Neural progenitor cell (in vitro differentiated cells): ENCODE data around the gene RBM15. TPM values are rescaled to one million over a fixed set of nuclear protein-coding genes. Genes with fewer than 3 reads are reported as not detected.

Experiments used
- DNase-seq: peaks from one replicate; pipeline ENCODE4 v3.0.0-alpha.2; 2016; ENCODE audit warnings: low spot score
- H2AFZ ChIP-seq: fragments of 200-600 bp; sonication (generic); replicated peaks from 2 replicates; pipeline ENCODE4 v1.6.1; 2016; ENCODE audit warnings: antibody characterized with exemption
- H3F3A ChIP-seq: fragments of 200-600 bp; sonication (generic); 2 replicates; pipeline ENCODE4 v1.6.1; 2016; ENCODE audit warnings: antibody characterized with exemption, low read depth
- H3K27ac ChIP-seq: fragments of 200-600 bp; sonication (generic); 2 replicates; pipeline ENCODE4 v1.5.1; 2016; ENCODE audit warnings: mild to moderate bottlenecking
- H3K27me3 ChIP-seq: fragments of 200-600 bp; sonication (generic); 2 replicates; pipeline ENCODE4 v1.6.1; 2016; ENCODE audit warnings: mild to moderate bottlenecking, moderate library complexity
- H3K36me3 ChIP-seq: fragments of 200-600 bp; sonication (generic); 2 replicates; pipeline ENCODE4 v1.5.1; 2016
- H3K4me1 ChIP-seq: fragments of 200-600 bp; sonication (generic); 2 replicates; pipeline ENCODE4 v1.6.1; 2016; ENCODE audit warnings: mixed run types
- H3K4me2 ChIP-seq: fragments of 200-600 bp; sonication (generic); 2 replicates; pipeline ENCODE4 v1.6.1; 2016
- H3K4me3 ChIP-seq: fragments of 200-600 bp; sonication (generic); 2 replicates; pipeline ENCODE4 v1.5.1; 2016
- H3K79me2 ChIP-seq: fragments of 200-600 bp; sonication (generic); 2 replicates; pipeline ENCODE4 v1.6.1; 2016; ENCODE audit warnings: low read depth
- H3K9ac ChIP-seq: fragments of 200-600 bp; sonication (generic); 2 replicates; pipeline ENCODE4 v1.6.1; 2016
- H3K9me3 ChIP-seq: fragments of 200-600 bp; sonication (generic); 2 replicates; pipeline ENCODE4 v1.5.1; 2016; ENCODE audit warnings: low read depth
- H4K20me1 ChIP-seq: fragments of 200-600 bp; sonication (generic); 2 replicates; pipeline ENCODE4 v1.6.1; 2016; ENCODE audit warnings: low read depth
- H3K27ac Mint-ChIP-seq: 3 replicates; pipeline ENCODE4 v1.8.0; 2021; ENCODE audit warnings: mixed read lengths
- H3K27me3 Mint-ChIP-seq: 2 replicates; pipeline ENCODE4 v1.8.0; 2022; ENCODE audit warnings: low read depth, mild to moderate bottlenecking, inconsistent platforms, moderate library complexity, mixed read lengths; ENCODE audit not compliant: insufficient read depth
- H3K36me3 Mint-ChIP-seq: 3 replicates; pipeline ENCODE4 v1.8.0; 2021; ENCODE audit warnings: mixed read lengths
- H3K4me1 Mint-ChIP-seq: 3 replicates; pipeline ENCODE4 v1.8.0; 2021; ENCODE audit warnings: mixed read lengths
- H3K4me3 Mint-ChIP-seq: 3 replicates; pipeline ENCODE4 v1.8.0; 2021; ENCODE audit warnings: mild to moderate bottlenecking, moderate library complexity, mixed read lengths
- H3K9me3 Mint-ChIP-seq: 3 replicates; pipeline ENCODE4 v1.8.0; 2020; ENCODE audit warnings: mixed read lengths
- CTCF ChIP-seq: fragments of 200-600 bp; sonication (generic); IDR thresholded peaks from 2 replicates; pipeline ENCODE4 v1.5.1; 2017; ENCODE audit warnings: antibody characterized with exemption, mild to moderate bottlenecking
- EZH2 ChIP-seq: fragments of 200-600 bp; sonication (generic); IDR thresholded peaks from 2 replicates; pipeline ENCODE4 v1.6.1; 2017; ENCODE audit warnings: antibody characterized with exemption, mild to moderate bottlenecking, moderate library complexity
- EZH2phosphoT487 ChIP-seq: fragments of 200-600 bp; sonication (generic); IDR thresholded peaks from 2 replicates; pipeline ENCODE4 v1.6.1; 2017; ENCODE audit warnings: antibody characterized with exemption
- total RNA-seq: library from RNA; depleted of rRNA; stranded (reverse); fragments of >200 nt; gene quantifications from 2 replicates; pipeline ENCODE4 v1.2.3, GENCODE V29; 2015; ENCODE audit warnings: low replicate concordance

RBM15 gene
- total RNA-seq, 1 donor from 2014 or later = 66.9 TPM

GRCh38 chr1:110339407-110340206, 430 bp downstream of the RBM15 start:
- Histone ChIP-seq H3K27me3 (no peaks in the 10 kb centered on the region), H3K27ac (peak overlapping the region; percentile 72), H4K20me1 (peaks cover 50% of the 10 kb centered on the region), H3K9ac (peak overlapping the region; percentile 91), H3K9me3 (no peaks in the 10 kb centered on the region), H2AFZ (peak overlapping the region; percentile 71), H3K36me3 (peaks cover 17% of the 10 kb centered on the region), H3K4me2 (peak overlapping the region; percentile 86), H3F3A (peaks cover 15% of the 10 kb centered on the region), H3K4me1 (peaks cover 51% of the 10 kb centered on the region), H3K4me3 (peak overlapping the region; percentile 83), H3K79me2 (peaks cover 58% of the 10 kb centered on the region)
- Mint-ChIP-seq H3K27ac (peak overlapping the region; percentile 55), H3K9me3 (peaks cover 3% of the 10 kb centered on the region), H3K36me3 (peaks cover 29% of the 10 kb centered on the region), H3K4me3 (no peak overlapping the region), H3K27me3 (no peaks in the 10 kb centered on the region), H3K4me1 (peaks cover 60% of the 10 kb centered on the region)
- peak; percentile 72 for DNase-seq
- TF ChIP-seq EZH2phosphoT487 = no peak
- peak; percentile 51 for TF ChIP-seq CTCF

GRCh38 chr1:110340207-110340468, 961 bp downstream of the RBM15 start:
- H2AFZ ChIP-seq = no peak overlapping the region
- no peak for TF ChIP-seq EZH2phosphoT487
- peaks cover 56% of the 10 kb centered on the region for H4K20me1 ChIP-seq
- H3F3A ChIP-seq = peaks cover 15% of the 10 kb centered on the region
- H3K36me3 ChIP-seq = peaks cover 22% of the 10 kb centered on the region
- peaks cover 29% of the 10 kb centered on the region for H3K36me3 Mint-ChIP-seq
- H3K4me2 ChIP-seq = peak overlapping the region; percentile 86
- no peaks in the 10 kb centered on the region for H3K9me3 ChIP-seq
- no peak for DNase-seq
- peaks cover 56% of the 10 kb centered on the region for H3K4me1 ChIP-seq
- H3K27ac Mint-ChIP-seq = peak overlapping the region; percentile 51
- peak overlapping the region; percentile 91 for H3K9ac ChIP-seq
- no peak overlapping the region for H3K4me3 Mint-ChIP-seq
- H3K4me1 Mint-ChIP-seq = peaks cover 60% of the 10 kb centered on the region
- no peaks in the 10 kb centered on the region for H3K27me3 ChIP-seq
- peaks cover 64% of the 10 kb centered on the region for H3K79me2 ChIP-seq
- peak overlapping the region; percentile 83 for H3K4me3 ChIP-seq
- H3K27ac ChIP-seq = no peak overlapping the region
- H3K9me3 Mint-ChIP-seq = peaks cover 3% of the 10 kb centered on the region
- no peaks in the 10 kb centered on the region for H3K27me3 Mint-ChIP-seq

GRCh38 chr1:110341146-110341871, 2.1 kb downstream of the RBM15 start:
- H3K9me3 ChIP-seq = no peaks in the 10 kb centered on the region
- H3K27ac Mint-ChIP-seq = no peak overlapping the region
- peaks cover 67% of the 10 kb centered on the region for H4K20me1 ChIP-seq
- H3K4me3 ChIP-seq = peak overlapping the region; percentile 83
- H3K27ac ChIP-seq = no peak overlapping the region
- H3K4me2 ChIP-seq = peak overlapping the region; percentile 86
- H3K4me1 ChIP-seq = peaks cover 68% of the 10 kb centered on the region
- H3K36me3 ChIP-seq = peaks cover 24% of the 10 kb centered on the region
- no peak overlapping the region for H3K9ac ChIP-seq
- no peak overlapping the region for H3K4me3 Mint-ChIP-seq
- H3K4me1 Mint-ChIP-seq = peaks cover 64% of the 10 kb centered on the region
- no peaks in the 10 kb centered on the region for H3K9me3 Mint-ChIP-seq
- H3K27me3 Mint-ChIP-seq = no peaks in the 10 kb centered on the region
- peaks cover 76% of the 10 kb centered on the region for H3K79me2 ChIP-seq
- H3K36me3 Mint-ChIP-seq = peaks cover 24% of the 10 kb centered on the region
- no peak for DNase-seq
- no peaks in the 10 kb centered on the region for H3K27me3 ChIP-seq
- no peak overlapping the region for H2AFZ ChIP-seq
- peaks cover 20% of the 10 kb centered on the region for H3F3A ChIP-seq
- TF ChIP-seq EZH2phosphoT487 (no peak), EZH2 (no peak), CTCF (no peak)
